Measurements from ENCODE around the gene PLEKHG4B. TPM values are rescaled to one million over a fixed set of nuclear protein-coding genes. Genes with fewer than 3 reads are reported as not detected.
"Not testable (repeated sequence)": the region's sequence is repeated elsewhere in the genome, so short reads cannot be mapped to it uniquely, and the experiment has no call there.

The PLEKHG4B gene
- total RNA-seq, 2 donors from 2014 or later: 0.05 TPM; not detected in 1

DNA sequence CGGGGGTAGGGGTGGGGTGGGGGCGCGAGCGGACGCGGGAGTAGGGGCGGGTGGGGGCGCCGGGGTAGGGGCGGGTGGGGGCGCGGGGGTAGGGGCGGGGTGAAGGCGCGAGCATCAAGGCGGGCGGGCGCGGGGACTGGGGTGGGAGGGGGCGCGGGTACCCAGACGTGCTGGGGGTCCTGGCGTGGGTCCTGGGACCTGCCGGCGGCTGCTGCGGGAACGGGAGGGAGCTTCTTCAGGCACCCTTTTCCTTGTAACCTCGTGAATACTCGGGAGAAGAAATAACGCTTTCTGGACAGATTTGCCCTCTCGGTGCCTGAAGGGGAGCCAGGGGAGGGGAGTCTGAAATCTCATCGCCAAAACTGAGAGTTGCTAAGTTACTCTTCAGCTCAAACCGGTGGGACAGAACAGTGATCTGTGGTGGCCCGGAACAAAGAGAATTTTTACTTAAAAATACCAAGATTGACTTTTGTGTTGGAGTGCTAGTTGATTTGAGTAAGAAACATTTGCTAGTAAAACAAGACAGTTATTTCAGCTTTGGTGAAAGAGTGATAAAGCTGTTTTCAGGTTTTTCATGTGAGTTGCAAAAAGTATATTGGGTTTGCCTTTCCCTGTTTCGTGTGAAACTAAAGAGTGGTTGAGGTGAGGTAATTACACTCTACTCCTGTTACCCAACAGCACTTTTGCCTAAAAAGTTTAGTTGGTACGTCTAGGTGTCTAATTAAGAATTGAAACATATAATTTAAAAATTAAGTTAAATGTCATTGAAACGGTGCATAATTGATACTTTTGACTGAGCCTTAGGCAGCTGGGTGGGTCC lies 643 bp downstream of the PLEKHG4B start:
- DNase-seq (ENCODE audit: low spot score): no peak
- intact Hi-C loops (cut with DNase I): no loop called here

DNA sequence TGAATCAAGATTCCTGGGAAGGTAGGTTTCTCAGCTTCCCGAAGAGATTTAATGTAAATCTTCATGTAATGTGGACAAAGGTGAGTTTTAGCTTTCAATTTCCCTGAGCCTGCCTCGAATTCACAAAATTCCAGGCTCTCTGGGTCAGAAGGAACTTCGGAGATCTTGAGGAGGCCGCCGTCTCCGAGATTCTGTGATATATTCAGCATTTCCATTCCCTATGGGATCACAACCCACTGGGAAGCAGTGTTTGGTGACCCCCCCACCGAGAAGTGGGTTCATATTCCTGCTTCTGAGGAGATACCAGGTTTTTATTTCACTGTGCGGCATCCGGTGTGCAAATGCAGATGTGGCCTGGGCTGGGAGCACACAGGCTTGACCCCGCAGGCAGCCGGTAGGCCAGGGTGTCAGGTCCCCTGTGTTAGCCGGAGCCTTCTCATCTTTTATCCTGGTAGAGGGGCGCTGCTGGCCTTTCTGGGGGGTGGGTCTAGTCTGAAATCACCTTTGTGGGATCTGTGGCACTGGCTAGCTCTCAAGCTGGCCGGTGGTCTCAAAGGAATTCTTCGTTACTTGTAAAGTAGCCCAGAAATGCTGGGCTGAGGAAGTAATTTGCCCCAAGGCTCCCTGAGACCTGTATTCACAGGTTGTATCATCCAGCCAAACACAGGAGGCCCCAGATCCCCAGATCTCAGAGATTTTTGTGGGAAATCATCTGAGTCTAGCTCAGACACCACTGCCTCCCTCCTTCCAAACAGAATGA lies 1.4 kb downstream of the PLEKHG4B start:
- no peak for DNase-seq (ENCODE audit: low spot score)
- intact Hi-C loops (cut with DNase I): no loop called here

DNA sequence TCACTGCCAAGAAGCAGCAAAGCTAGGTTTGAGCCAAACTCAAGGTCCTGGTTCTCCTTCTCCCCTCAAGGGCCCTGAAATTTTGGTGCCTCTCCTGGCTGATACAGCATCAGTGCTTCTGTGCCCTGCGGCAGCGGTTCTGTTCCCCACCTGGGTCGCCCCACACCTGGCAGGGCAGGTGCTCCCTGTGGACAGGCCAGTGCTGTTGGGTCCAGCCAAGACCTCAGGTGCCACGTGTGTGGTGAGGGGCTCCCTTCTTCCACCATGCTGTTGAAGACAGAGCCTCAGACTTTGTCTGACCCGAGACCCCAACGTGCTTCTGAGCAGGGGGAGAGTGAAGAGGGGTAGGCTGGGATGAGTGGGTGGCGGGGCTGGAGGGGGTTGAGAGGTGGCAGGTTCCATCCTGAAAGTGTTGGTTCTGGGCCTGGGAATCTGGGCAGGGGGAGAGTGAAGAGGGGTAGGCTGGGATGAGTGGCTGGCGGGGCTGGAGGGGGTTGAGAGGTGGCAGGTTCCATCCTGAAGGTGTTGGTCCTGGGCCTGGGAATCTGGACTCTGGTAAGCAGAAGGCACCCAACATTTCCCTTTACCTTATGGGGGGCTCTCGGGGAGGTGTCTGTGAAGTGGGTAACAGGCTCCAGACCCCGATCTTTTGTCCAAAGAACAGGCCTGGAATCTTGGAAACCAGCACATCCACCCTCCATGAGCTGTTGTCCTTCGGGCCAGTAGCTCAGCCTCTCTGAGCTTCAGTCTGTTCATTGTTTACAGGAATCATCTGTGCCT lies 2.3 kb downstream of the PLEKHG4B start:
- DNase-seq (ENCODE audit: low spot score): no peak
- intact Hi-C loops (cut with DNase I): no loop called here

DNA sequence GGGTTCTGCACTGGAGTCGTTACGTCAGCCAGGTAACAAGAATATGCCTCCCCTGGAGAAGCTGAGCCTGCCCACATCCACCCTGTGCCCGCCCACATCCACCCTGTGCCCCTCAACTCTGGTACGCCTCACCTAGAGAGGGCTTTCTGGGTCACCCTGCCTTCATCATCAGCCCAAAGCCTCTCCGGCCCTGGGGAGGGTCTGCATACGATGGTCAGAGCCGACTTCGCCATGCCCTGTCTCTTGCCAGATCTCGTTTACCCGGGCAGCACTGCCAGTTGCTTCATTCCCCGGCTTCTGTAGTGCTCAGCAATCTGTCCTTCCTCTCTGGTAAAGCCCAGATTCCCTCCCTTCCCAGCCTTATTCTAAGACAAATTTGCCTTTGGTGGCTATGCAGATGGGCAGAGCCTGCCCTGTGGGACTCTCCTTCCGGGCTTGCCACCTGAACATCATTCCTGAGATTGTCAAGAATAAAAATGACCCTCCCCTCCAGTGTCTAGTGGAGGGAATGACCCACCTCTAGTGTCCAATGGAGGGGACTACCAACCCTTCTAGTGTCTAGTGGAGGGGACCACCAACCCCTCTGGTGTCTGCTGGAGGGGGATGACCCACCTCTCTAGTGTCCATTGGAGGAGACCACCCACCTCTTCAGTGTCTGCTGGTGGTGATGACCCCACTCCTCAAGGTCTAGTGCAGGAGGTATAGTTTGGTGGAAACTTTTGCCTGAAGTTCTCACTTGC lies 3.4 kb downstream of the PLEKHG4B start:
- intact Hi-C loops (cut with DNase I): no loop called here
- no peak for DNase-seq (ENCODE audit: low spot score)

DNA sequence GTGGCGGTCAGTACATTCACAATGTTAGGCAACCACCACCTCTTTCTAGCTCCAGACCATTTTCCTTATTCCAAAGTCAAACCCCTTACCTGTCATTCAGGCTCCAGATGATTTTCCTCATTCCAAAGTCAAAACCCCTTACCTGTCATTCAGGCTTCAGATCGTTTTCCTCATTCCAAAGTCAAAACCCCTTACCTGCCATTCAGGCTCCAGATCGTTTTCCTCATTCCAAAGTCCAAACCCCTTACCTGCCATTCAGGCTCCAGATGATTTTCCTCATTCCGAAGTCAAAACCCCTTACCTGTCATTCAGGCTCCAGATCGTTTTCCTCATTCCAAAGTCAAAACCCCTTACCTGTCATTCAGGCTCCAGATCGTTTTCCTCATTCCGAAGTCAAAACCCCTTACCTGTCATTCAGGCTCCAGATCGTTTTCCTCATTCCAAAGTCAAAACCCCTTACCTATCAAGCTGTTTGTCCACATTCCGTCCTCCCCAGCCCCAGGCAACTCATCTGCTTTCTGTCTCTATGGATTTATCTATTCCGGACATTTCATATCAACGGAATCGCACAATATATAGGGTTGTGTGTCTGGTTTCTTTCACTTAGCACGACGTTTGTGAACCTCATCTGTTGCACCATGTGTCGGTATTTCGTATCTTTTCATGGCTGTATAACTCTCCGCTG lies 5.2 kb downstream of the PLEKHG4B start:
- no peak for DNase-seq (ENCODE audit: low spot score)
- intact Hi-C loops (cut with DNase I): no loop called here

DNA sequence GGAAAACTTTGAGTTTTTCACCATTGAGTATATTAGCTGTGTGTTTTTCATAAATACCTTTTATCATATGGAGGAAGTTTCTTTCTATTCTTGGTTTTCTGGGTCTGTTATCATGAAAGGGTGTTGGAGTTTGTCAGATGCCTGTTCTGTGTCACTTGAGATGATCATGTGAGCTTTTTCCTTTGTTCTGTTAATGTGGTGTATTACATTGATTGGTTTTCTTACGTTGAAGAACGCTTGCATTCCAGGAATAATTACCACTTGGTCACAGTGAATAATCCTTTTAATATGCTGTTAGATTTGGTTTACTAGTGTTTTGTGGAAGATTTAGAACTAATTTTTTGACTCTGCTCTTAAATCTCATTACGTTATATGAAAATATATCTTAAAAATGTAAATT lies 7.8 kb downstream of the PLEKHG4B start:
- intact Hi-C loops (cut with DNase I): no loop called here
- no peak for DNase-seq (ENCODE audit: low spot score)

DNA sequence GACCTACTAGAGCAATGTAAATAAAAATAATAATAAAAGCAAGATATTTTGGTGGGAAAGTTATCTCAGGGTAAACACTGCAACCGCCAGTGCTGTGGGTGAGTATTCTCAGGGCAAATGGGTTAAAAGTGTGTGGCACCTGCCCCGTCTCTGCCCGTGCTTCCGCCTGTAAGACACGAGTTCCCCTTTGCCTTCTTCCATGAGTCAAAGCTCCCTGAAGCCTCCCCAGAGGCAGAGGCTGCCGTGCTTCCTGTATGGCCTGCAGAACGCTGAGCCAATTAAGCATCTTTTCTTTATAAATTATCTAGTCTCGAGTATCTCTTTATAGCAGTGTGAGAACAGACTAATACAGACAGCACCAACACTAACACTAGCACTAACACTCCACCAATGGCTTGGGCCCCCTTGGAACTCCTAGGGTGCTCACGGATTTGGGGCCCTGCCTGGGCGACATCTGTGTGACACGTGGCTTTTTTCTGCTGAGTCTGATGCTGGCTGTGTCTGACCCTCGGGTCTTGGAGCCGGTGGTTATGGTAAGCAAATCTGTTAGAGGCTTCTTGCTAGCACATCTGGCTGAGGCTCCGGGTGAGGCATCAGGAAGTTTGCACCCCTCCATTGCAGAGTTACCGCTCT lies 10.6 kb downstream of the PLEKHG4B start:
- DNase-seq (ENCODE audit: low spot score): no peak
- intact Hi-C loops (cut with DNase I): no loop called here

DNA sequence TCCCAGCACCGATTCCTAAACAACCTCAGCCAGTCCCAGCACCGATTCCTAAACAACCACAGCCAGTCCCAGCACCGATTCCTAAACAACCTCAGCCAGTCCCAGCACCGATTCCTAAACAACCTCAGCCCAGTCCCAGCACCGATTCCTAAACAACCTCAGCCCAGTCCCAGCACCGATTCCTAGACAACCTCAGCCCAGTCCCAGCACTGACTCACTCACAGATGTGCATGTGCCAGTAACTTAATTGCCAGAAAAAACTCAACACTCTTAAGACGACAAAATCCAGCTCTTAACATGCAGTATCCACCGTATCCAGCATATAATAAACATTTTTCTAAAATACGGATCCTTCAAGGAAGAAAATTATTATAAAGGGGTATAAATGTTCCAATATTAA lies 12.1 kb downstream of the PLEKHG4B start:
- intact Hi-C loops (cut with DNase I); DNase-seq (ENCODE audit: low spot score): not testable (repeated sequence)

DNA sequence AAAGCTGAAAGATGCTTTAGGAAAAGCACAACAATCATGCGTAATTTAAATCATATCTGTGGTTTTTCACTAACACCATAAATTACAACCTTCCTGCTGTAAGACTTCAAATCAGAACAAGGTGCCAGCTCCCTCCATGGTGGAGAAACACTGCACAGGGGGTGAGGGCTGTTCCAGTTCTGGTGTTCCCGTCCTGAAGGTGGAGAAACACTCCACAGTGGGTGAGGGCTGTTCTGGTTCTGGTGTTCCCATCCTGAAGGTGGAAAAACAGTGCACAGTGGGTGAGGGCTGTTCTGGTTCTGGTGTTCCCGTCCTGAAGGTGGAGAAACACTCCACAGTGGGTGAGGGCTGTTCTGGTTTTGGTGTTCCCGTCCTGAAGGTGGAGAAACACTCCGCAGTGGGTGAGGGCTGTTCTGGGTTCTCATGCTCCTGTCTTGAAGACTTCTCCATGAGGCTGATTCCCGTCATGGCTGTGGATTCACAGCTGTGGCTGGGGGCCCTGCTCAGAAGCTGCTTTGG lies 12.9 kb downstream of the PLEKHG4B start:
- intact Hi-C loops (cut with DNase I): no loop called here
- DNase-seq (ENCODE audit: low spot score): no peak

DNA sequence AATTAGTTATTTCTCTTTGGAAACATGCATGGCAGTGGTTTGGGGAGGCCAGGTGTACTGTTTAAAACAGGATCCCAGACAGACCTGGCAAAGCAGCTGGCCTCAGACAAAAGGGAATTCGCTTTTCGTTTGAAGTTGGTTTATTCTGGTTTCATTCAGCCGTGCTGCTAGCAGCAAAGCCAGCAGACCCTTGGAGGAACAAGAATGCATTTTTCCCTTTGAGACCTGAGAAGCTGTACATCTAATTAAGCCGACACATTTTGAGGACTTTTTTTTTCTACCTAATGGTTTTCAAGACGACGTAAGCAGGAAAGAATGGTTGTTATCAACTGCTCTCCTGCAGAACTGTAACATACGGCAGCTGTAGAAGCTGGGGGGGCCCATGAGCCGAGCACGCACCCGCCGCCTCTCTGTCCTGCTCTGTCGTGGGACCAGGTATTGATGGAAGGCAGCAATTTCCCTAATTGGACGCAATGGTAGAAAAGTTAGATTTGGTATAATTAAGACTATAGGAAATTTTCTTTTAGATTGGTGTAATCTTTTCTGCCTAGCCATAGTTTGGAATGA lies 13.6 kb downstream of the PLEKHG4B start:
- DNase-seq (ENCODE audit: low spot score): no peak
- intact Hi-C loops (cut with DNase I): no loop called here

DNA sequence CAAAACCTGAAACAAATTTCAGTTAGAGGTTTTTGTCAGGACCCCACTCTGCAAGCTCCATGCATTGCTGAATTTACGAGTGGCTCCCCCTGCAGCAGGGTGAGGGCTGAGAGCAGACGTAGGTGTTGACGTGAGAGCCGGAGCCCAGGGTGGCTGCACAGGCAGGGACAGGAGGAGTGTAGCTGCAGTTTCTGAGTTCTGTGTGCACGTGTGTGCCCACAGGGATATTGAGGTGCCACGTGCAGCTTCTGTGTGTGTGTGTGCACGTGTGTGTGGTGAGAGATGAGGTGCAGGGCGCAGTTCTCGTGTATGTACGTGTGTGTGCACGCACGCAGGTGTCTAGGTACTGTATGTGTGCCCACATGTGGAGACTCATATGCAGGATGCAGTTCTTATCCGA lies 14.6 kb downstream of the PLEKHG4B start:
- no peak for DNase-seq (ENCODE audit: low spot score)
- intact Hi-C loops (cut with DNase I): no loop called here

DNA sequence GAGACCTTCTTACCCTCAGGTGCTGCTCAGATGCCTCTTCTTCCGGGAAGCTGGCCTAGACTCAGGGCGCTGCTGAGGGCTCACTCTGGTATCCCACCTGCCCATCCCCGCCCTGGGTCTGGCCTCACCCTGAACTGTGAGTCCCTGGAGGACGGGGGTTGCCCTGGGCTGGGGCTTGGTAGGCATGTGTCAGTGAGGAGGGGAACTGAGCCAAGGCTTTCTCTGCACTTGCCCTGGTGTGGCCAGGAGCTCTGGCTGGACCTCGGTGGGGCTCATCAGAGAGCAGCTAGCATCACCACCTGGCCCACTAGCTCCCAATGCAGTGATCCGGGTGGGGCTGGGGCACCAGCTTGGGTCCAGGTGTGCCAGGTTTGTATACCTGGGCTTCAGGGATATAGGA lies 15.6 kb downstream of the PLEKHG4B start:
- no peak for DNase-seq (ENCODE audit: low spot score)
- intact Hi-C loops (cut with DNase I): no loop called here

DNA sequence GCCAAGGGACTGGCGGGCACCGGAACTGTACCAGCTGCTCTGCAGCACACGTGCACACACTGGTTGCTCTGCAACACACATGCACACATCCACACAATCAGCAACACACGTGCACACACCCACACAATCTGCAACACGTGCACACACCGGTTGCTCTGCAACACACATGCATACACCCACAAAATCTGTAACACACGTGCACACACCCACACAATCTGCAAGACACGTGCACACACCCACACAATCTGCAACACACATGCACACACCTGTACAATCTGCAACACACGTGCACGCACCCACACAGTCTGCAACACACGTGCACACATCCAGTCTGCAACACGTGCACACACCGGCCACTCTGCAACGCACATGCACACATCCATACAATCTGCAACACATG lies 17.9 kb downstream of the PLEKHG4B start:
- intact Hi-C loops (cut with DNase I): no loop called here
- no peak for DNase-seq (ENCODE audit: low spot score)

DNA sequence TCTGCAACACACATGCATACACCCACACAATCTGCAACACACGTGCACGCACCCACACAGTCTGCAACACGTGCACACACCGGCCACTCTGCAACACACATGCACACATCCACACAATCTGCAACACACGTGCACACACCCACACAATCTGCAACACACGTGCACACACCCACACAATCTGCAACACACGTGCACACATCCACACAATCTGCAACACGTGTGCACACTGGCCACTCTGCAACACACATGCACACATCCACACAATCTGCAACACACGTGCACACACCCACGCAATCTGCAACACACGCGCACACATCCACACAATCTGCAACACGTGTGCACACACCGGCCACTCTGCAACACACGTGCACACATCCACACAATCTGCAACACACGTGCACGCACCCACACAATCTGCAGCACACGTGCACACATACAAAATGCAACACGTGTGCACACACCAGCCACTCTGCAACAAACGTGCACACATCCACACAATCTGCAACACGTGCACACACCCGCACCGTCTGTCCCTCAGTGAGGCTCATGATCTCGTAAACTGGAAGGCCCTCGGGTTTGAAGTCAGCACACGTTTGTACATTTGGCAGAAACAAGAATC lies 18.4 kb downstream of the PLEKHG4B start:
- intact Hi-C loops (cut with DNase I): no loop called here
- no peak for DNase-seq (ENCODE audit: low spot score)

DNA sequence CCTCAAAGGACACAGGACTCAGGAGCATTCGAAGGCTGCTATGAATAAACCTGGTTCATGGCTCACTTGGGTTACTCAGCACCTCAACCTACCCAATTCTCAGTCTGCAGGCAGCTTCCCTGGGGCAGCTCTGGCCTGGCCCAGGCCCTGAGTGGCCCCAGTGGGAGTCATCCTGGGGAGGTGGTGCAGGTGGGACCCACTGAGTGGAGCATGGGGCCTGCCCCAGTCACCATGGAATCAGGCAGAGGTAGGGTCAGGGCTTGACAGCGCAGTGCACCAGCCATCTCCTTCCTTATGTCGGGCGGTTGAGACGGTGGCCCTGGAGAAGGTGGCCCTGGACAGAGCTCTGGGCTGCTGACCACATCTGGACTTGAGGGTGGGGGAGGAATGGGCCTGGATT lies 19.2 kb downstream of the PLEKHG4B start:
- no peak for DNase-seq (ENCODE audit: low spot score)
- intact Hi-C loops (cut with DNase I): no loop called here

DNA sequence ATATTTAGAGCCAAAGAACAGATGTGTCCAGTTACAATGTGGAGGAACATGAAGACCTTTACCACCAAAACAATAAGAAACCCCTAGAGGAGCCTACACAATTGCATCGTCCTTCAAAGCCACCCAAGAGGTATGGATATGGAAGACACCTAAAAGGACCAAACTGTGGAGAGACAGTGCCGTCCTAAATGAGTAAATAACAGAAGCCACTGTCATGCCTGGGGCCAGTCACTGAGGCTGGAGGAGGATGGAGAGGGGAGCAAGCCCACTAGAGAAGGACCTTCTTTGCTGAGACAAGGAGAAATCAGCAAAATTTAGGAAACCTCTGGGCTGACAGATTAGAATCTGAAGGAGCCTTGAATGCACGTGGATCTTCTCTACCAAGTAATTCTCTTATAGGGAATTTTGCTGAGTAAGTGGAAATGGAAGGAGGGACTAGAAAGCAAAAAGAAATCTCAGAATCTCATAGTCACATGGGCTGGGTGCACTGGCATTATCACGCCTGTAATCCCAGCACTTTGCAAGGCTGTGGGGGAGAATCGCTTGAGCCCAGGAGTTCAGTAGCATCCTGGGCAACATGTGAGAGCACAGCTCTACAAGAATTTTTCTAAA lies 27.6 kb downstream of the PLEKHG4B start:
- intact Hi-C loops (cut with DNase I): no loop called here
- no peak for DNase-seq (ENCODE audit: low spot score)

DNA sequence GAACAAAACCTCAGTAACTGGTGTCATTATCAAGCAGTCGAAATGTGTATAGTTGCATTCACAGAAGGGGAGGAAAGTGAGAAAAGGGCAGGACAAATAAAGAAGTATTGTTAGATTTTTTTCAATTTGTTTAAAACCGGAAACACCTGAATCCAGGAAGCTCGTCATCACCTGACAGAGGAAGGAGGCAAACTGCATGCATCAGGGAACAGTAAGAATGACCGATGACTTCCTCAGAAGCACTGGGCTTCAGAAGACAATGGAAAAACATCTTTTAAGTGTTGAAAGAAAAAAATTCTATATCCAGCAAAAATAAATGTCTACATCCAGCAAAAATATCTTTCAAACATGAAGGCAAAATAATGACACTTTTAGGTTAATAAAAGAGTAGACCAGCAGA lies 29.5 kb downstream of the PLEKHG4B start:
- DNase-seq (ENCODE audit: low spot score): no peak

More for the DNA sequence above, 29.5 kb downstream of the PLEKHG4B start:
- intact Hi-C loops (cut with DNase I): no loop called here

Data from posterior vena cava (tissue), 2 donors.